Panc1 (cell line): Measurements from ENCODE around the gene ROMO1.

Source experiments
- CTCF ChIP-seq: fragments of 450-650 bp; IDR thresholded peaks from 2 replicates; pipeline ENCODE4 v1.5.1; 2017; ENCODE audit warnings: mild to moderate bottlenecking
- POLR2AphosphoS5 ChIP-seq: IDR thresholded peaks from 2 replicates; pipeline ENCODE4 v1.6.1; 2012; ENCODE audit warnings: mild to moderate bottlenecking, low read depth, low read length, moderate library complexity
- REST ChIP-seq, 2 experiments: IDR thresholded peaks; 2 replicates each; pipeline ENCODE4 v1.6.1; 2011 to 2012; ENCODE audit warnings: low read depth in 2 of 2, control low read depth in 1 of 2, low read length in 1 of 2, mild to moderate bottlenecking in 1 of 2, moderate library complexity in 1 of 2; ENCODE audit not compliant: insufficient read depth in 1 of 2
- TCF7L2 ChIP-seq: IDR thresholded peaks from 2 replicates; pipeline ENCODE4 v1.6.1; 2011; ENCODE audit warnings: mild to moderate bottlenecking, low read depth, low read length, inconsistent platforms

- no peak for TF ChIP-seq CTCF
- TF ChIP-seq TCF7L2: no peak
- no peak for TF ChIP-seq REST (IDR thresholded peaks at IDR 0.05; ENCODE audit: insufficient read depth in 1 of 2, low read depth in 2 of 2, low read length in 1 of 2)
- no peak; the same call in 1 of the 2 replicates for TF ChIP-seq POLR2AphosphoS5
Observed at GRCh38 chr20:35729836-35730582, 30.8 kb downstream of the ROMO1 start.
